H4 (cell line): Measurements from ENCODE around the gene TRPC4AP. TPM values are rescaled to one million over a fixed set of nuclear protein-coding genes. Genes with fewer than 3 reads are reported as not detected.
"Not testable (repeated sequence)": the region's sequence is repeated elsewhere in the genome, so short reads cannot be mapped to it uniquely, and the experiment has no call there.

ENCODE experiments used
- DNase-seq: peaks from one replicate; pipeline ENCODE4 v3.0.0-alpha.2; 2015; ENCODE audit warnings: low spot score
- total RNA-seq: library from RNA; depleted of rRNA; stranded (reverse); fragments of >200 nt; shearing (Covaris generic); gene quantifications from 2 replicates; pipeline ENCODE4 v1.2.3, GENCODE V29; 2014

TRPC4AP gene
- total RNA-seq, 1 experiment from 2014 or later: 38.0 TPM

DNA sequence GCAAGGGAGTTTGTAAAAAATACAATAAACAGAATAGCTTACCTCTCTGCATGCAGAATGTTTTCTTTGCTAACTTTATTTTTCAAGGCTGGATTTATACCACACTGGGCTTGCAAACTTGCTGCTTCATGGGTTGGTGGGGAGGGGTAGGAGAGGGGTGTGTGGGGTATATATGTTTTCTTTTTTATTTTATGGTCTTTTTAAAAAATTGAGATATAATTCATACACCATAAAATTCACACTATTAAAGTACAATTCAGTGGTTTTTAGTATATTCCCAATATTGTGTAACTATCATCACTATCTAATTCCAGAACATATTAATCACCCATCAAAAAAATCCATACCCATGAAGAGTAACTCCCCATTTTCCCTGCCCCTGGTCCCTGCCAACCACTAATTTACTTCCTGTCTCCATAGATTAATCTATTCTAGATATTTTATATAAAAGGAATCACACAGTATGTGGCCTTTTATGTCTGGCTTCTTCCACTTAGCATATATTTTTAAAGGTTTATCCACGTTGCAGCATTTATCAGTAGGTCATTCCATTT, 14.3 kb upstream of the TRPC4AP start:
- DNase-seq: no peak

DNA sequence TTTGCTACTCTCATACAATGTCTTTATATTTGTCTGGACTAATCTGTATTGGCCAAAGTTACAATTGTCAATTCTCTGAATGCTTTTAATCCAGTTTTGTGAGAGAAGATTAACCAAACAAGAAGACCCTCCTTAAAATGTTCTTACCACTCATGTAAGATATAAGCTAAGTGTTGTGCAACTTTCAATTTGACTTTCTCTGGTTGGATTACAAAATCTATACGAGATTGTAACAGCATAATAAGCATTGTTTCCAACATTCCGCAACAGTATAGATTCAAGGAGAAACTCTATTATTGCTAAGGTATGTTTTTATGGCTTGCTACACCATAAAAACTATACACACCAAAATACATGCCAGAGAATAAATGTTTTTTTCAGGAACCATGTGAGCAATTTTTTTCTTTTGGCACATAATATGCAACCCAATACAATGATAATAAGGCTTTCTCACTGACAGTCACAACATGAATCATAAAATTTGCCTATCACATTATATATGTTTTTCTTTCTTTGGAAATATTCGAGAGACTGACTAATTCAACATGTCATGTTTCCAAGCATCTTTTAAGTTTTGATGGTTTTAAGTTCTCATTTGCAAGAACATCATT, 12.2 kb upstream of the TRPC4AP start:
- no peak for DNase-seq

DNA sequence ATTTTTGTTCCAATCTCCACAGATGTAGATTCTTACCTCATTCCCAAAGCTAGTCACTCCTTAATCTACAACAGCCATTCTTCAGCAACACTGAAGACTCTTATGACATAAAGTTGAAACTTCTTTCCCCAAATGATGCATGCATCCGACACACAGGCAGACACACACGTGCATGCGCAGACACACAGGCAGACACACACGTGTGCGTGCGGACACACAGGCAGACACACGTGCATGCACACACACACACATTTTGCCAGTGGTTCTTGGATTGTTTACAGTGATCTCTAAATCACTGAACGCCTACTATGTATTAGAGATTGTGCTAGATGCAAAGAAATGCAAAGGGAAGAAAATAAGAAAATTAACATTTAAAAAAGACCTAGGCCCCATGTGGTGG, 9.0 kb upstream of the TRPC4AP start:
- DNase-seq: no peak

DNA sequence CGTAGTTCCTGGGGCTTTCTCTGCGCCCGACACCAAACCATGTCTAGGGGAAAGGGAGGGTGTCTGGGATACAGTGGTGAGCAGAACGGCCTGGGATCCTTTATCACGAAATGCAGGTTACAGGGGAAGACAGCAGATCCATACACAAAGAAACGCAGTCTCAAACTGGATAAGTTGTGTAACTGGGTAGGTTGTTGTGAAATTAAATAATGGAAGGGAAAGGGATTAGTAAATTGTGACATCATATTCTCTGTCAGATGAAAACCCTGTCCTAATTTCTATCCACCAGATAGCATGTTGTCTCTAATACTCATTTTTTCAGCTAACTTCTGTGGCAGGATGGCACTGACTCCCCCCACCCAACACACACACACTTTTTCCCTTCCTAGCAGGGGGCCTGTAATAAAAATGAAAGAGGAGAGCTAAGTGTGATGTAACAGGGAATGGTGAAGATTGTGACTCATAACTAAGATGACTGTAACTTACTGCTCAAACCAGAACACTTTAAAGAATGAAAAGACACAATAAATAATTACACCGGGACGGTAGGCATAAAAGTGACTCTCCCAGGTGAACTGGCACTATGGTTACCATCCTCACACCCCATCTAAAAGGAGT, 769 bp upstream of the TRPC4AP start:
- DNase-seq: peak; percentile 64

DNA sequence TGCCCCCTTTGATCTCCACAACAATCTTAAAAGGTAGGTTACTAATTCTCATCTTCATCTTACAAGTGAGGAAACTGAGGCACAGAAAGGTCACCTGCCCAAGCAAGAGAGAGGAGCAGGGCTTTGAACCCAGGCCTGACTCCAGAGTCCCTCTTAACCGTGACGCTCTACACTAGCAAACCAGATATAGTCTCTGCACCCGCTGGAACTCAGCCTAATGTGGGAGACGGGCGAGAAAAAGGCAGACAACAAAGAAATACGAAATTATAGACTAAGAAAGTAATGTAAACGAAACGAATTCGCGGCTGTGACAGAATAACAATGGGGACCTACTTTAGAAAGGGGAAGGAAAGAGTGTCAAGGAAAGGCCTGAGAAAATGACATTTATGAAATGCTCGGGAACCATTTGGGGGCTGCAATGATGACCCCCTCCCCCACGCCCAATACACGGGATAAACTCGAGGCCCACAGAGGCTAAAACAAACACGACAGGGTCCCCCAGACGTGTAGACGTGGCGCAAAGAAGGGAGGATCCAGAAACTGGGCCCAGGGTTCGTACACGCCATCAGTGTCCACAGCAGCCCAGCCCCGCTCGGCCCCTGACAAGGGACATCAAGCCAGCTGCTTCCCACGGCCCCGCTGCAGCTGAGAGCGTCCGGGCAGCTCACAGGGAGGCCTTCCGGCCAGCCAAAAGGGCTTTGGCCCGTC, 637 bp downstream of the TRPC4AP start:
- no peak for DNase-seq

DNA sequence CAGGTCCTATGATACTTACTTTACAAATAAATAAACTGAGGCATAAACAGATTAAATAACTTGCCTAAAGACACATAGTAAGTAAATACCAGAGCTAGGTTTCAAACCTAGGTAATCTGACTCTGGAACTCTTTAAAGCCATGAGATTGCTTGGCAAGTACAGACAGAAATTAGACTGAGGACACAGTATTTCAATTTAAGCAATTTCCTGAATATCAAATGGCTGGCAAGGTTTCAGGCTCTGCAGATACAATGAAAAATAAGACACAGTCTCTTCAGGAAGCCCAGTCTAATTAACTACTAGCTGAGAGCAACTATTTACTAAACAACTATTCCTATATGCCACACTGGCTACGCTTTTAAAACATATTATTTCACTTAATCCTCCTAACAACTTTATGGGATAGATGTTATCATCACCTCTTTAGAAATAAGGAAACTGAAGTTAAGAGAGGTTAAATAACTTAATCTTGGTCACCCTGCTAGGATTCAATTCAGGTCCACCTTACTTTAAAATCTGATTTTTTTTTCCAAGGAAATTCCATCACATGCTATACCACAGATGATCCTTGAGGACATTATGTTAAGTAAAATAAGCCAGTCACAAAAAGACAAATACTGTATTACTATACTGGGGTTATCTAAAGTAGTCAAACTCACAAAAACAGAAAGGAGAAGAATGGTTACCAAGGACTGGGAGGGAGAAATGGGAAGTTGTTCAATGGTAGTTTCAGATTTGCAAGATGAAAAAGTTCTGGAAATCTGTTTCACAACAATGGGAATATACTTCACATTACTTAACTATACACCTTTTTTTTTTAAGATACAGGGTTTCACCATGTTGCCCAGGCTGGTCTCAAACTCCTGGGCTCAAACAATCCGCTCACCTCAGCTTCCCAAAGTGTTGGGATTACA, 4.1 kb downstream of the TRPC4AP start:
- DNase-seq: no peak

DNA sequence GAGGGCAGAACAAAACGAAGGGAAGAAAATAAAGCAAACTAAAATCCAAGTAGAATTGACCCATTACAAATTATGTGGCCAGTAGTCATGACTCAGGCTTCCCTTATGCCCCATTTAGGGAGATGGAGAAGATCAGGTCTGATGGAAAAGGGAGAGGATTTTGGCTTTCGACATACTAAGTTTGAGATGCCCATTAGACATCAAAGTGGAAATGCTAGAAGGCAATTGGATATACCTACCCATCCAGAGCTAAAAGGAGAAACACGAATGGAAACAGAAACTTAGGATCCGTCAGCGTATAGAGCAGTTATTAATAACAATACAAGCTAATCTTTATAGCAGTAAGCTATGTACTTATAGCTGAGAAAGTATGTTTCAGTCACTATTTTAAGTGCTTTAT, 4.8 kb downstream of the TRPC4AP start:
- DNase-seq: no peak

DNA sequence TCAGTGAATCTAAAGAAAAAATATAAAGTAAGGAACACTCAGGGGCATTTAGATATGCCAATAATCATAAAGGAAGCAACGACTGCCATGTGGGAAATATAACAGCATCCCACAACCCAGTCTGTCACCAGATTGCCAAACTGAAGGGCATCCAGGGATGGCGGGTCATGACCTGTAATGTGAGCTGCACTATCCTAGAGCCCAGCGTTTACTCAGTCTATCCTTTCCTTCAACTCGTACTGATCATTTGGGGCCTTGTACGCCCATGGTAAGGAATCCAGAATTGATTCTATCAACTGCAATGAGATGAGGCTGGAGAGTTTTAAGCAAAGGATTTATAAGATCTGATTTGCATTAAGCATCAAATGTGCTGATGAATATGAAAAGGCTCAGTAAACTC, 5.3 kb downstream of the TRPC4AP start:
- DNase-seq: no peak

DNA sequence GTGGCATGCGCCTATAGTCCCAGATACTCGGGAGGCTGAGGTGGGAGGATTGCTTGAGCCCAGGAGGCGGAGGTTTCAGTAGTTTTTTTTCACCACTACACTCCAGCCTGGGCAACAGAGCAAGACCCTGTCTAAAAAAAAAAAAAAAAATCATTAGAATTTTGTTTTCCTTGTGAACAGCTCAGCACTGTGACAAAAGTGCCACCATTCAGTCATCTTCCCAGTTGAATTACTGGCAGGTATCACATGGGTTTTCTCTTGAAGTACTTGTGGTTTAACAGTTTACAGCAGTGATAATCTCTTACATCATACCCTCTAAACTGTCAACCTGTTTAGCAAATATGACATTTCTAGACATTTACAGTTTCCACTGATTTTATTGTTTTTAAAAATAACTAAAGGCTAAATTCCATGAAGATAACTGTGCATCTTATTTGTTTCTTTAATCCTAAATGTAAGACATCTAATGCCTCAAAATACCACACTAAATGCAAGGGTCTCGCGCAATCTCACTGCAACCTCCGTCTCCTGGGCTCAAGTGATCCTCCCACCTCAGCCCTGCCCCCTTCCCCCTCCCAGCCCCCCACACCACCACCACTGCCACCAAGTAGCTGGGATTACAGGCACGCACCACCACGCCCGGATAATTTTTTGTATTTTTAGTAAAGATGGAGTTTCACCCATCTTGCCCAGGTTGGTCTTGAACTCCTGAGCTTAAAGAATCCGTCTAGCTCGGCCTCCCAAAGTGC, 7.0 kb downstream of the TRPC4AP start:
- no peak for DNase-seq

DNA sequence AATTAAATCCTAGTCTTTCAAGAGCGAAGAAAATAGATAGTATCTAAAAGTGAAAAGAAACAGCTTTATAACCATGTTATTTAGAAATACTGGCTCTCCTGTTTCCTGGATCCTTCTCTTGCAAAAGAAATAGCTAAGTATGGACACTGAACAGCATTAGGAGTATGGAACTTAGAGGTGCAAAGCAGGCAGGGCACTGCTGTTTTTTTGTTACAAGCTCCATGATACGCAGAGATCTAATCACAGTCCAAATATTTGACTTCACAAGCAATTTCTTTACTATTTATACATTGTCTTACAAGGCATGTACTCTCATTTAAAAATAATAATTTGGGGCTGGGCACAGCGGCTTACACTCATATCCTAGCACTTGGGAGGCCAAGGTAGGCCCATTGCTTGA, 7.6 kb downstream of the TRPC4AP start:
- no peak for DNase-seq

DNA sequence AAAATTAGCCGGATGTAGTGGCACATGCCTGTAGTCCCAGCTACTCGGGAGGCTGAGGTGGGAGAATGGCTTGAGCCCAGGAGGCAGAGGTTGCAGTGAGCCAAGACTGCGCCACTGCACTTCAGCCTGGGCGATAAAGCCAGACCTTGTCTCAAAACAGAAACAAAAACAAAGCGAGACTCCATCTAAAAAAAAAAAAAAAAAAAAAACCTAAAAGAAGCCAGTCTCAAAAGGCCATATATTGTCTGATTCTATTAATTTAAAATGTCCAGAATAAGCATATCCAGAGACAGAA, 12.3 kb downstream of the TRPC4AP start:
- not testable (repeated sequence) for DNase-seq

DNA sequence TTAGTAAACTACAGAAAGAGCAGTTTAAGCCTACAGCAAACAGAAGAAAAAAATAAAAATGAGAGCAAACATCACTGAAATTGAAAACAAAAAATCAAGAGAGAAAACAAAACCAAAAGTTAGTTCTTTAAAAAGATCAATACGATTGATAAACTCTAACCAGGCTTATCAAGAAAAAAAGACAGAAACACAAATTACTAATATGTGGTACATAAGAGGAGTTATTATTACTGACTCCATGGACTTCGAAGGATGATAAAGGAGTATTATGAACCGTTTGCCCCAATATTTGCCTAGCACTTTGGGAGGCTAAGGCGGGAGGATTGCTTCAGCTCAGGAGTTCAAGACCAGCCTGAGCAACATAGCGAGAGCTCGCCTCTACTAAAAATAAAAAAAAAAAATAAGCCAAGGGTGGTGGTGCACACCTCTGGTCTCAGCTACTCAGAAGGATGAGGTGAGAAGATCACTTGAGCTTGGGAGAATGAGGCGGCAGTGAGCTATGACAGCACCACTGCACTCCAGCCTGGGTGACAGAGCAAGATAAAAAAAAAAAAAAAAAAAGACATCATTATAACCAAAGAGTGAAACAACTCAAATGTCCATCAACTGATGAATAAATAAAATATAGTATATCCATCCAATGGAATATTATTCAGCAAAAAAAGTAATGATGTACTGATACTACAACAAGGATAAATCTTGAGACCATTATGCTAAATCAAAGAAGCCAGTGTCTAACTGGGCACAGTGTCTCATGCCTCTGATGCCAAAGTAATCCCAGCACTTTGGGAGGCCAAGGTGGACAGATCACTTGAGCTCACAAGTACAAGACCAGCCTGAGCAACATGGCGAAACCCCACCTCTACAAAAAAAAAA, 12.9 kb downstream of the TRPC4AP start:
- DNase-seq: no peak

DNA sequence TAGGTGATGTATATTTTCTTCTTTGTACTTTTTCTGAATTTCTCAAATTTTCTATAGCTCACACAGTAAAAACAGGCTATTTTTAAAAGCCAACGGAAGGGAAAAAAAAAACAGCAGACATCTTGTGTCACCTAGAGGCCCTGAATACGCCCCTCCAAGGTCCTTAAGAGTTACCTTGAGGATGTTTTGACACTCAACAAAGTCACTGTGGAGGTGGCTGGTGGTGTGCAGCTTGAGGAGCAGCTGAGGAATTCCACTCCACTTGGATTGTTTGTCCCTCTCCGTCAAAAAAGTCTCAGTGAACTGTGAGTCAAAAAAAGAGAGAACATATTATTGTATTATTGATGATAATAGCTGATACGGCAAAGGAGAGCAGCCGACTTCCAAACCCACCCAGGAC, 14.7 kb downstream of the TRPC4AP start:
- DNase-seq: no peak

DNA sequence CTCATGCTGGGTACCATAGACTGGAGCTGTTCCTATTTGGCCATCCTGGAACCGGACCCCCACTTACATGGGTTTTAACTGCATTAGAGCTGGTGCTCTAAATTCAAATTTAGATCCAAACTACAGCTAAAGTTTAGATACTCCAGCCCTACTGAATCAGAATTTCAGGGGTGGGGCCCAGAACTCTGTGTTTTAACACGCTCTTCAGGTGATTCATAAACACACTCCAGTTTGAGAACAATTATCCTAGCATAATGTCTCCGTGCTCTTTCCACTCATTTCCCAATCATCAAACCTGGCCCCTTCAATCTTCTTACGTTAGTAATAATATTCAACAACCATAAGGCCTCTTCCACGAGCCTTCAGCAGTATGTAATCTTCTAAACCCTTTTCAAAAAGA, 15.3 kb downstream of the TRPC4AP start:
- DNase-seq: no peak

DNA sequence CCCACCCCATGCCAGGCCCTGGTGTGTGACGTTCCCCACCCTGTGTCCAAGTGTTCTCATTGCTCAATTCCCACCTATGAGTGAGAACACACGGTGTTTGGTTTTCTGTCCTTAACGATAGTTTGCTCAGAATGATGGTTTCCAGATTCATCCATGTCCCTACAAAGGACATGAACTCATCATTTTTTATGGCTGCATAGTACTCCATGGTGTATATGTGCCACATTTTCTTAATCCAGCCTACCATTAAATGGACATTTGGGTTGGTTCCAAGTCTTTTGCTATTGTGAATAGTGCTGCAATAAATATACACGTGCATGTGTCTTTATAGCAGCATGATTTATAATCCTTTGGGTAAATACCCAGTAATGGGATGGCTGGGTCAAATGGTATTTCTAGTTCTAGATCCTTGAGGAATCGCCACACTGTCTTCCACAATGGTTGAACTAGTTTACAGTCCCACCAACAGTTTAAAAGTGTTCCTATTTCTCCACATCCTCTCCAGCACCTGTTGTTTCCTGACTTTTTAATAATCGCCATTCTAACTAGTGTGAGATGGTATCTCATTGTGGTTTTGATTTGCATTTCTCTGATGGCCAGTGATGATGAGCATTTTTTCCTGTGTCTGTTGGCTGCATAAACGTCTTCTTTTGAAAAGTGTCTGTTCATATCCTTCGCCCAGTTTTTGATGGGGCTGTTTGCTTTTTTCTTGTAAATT, 21.0 kb downstream of the TRPC4AP start:
- DNase-seq: not testable (repeated sequence)

DNA sequence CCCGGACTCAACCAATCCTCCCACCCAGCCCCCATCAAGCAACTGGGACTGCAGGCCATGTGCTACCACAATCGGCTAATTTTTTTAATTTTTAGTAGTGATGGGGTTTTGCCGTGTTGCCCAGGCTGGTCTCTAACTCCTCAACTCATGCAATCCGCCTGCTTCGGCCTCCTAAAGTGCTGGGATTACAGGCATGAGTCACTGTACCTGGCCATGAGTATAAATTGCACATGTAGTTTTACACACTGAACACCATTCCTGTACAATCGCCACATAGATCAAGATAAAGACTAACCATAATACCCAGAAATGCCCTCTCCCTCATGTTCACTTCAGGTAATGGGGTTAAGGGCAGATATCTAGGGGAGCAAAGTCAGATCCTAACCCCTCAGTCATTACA, 26.4 kb downstream of the TRPC4AP start:
- no peak for DNase-seq

DNA sequence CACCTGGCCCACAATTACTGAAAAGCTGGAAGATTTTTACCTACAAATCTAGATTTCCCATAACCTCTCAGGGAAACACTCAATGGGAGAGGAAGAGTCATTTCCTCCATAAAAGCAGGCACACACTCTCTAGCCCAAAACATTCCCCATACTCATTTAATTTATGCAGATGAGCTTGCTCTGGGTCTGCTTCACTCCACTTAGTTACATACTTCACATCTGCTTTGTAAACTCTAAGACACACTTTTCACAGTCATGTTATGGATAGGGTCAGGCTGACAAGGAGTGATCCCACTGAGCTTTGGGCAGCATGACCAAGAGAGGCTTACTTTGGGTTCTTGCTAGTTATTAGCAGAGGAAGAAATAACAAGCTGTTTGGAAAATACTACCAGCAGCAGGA, 27.4 kb downstream of the TRPC4AP start:
- DNase-seq: no peak

DNA sequence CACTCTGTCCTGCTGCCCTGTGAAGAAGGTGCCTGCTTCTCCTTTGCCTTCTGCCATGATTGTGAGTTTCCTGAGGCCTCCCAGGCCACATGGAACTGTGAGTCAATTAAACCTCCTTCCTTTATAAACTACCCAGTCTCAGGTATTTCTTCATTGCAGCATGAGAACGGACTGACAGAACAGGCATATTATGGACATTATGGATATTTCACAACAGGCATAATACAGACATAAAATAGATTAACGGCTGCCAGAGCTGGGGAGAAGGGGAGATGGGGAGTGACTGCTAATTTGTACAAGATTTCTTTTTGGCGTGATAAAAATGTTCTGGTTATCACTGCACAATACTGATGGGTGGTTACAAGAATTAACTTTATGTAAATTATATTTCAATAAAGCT, 29.4 kb downstream of the TRPC4AP start:
- no peak for DNase-seq

DNA sequence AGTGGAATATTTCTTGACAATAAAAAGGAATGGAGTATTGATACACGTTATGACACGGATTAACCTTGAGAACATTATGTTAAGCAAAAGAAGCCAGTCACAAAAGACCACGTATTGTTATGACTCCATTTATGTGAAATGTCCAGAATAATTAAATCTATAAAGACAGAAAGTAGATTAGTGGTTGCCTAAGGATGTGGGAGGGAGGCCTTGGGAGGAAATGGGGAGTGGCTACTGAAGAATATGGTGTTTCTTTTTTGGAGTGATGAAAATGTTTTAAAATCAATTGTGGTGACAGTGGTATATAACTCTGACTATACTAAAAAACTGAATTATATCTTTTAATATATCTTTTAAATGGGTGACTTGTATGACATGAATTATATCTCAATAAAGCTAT, 30.1 kb downstream of the TRPC4AP start:
- DNase-seq: no peak

DNA sequence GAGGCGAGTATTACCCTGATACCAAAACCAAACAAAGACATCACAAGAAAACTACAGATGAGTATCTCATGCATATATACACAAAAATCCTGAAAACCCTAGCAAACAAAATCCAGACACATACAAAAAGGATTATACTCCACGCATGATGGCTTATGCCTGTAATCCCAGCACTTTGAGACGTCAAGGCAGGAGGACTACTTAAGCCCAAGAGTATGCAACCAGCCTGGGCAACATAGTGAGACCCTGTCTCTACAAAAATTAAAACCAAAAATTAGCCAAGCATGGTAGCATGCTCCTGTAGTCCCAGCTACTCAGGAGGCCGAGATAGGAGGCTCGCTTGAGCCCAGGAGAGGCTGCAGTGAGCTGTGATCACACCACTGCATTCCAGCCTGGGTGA, 32.4 kb downstream of the TRPC4AP start:
- no peak for DNase-seq
